ENCODE results near the gene HSD11B2.

The HSD11B2 gene

DNA sequence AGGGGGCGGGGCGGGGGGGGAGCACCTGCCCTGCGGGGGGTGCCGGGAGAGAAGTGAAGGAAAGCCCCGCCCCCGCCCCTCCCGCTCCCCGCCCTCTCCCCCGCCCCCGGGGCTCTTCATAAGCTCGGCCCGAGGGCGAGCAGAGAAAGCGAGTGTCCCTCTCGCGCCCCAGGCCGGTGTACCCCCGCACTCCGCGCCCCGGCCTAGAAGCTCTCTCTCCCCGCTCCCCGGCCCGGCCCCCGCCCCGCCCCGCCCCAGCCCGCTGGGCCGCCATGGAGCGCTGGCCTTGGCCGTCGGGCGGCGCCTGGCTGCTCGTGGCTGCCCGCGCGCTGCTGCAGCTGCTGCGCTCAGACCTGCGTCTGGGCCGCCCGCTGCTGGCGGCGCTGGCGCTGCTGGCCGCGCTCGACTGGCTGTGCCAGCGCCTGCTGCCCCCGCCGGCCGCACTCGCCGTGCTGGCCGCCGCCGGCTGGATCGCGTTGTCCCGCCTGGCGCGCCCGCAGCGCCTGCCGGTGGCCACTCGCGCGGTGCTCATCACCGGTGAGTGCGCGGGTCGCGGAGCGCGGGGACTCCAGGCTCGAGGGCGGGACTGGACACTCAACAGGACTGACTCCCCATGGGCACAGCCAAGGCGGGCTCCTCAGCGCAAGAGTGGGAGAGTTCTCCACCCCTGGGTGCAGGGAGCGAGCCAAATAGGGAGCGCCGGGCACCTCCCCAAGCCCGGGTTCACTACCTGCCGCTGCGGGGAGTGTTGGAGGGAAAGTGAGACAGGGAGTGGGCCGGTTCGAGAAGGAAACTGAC lies at the start of gene HSD11B2:
HSD11B2 (plus strand) TSS at position 145 of the 798 bp plus-strand sequence; CDS start at position 273, 128 bp downstream.
- peak; percentile 18 for DNase-seq

DNA sequence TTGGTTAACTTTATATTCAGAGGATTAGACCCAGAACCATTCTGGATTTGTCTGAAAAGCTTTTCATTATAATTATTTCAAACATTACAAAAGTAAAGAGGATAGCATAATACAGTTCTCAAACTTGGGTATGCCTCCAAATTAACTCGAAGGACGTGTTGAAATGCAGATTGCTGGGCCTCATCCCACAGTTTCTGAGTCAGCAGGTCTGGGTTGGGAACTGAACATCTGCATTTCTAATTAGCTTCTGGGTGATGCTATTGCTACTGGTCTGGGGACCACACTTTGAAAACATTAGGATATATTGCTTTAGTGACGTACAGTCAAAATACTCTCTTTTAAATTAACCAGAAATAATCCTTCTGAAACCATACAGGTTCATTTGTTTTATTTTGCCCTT lies 47.6 kb upstream of the HSD11B2 start:
- DNase-seq = no peak

DNA sequence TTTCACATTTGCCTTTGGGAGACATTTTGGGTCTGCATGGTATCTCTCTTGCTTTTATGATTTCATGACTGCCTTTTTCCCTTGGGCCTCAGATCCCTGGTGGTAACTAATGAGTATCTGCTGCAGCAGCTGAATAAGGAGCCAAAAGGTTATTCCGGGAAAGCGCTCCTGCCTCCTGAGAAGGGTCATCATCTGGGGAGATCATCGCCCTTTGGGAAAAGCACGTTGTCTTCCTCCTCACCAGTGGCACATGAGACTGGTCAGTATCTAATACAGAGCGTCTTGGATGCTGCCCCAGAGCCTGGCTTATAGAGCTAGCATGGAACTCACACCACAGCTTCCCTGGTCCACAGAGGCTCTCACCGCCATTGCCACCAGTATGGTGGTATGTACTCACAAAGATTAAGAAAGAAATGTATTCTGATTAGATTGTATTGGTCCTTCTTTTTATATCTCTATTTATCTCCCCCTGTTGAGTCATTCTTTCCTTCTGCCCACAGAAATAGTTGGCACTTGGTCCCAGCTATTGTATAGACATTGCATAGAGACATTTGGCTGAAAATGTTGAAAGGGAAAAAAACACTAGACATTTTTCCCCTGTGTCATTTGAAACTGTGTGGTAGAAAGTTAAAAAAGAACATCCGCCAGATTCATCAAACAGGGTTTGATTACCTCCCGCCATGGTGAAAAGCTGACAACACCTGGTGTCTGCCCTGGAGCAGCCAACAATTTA lies 46.0 kb upstream of the HSD11B2 start:
- DNase-seq = no peak

DNA sequence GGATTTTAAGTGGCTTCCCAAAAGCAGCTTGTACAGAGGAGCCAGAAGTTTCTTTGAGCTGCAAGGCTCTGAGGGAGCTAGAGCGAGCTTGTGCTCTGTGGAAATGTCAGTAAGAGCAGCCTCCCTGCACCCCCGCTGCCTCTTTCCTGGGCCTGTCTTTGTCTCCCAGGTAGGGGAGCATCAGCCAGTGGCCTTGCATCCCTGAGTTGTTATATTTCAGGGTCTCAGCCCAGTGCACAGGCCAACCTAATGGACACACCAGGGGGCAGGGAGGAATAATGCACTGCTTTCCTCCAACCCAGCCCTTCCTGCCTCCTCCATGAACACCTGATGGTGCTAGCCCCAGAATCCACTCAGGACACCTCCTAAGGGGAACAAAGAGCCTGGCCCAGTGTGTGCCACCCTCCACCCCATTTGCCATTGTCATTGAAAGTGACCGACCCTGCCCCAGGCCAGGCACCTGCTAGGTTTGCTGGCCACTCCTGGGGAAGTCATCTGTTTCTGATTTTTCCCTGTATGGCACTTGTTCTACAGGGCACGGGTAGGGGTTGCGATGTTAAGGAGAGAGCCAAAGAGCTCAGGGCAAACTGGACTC lies 44.0 kb upstream of the HSD11B2 start:
- DNase-seq = no peak

DNA sequence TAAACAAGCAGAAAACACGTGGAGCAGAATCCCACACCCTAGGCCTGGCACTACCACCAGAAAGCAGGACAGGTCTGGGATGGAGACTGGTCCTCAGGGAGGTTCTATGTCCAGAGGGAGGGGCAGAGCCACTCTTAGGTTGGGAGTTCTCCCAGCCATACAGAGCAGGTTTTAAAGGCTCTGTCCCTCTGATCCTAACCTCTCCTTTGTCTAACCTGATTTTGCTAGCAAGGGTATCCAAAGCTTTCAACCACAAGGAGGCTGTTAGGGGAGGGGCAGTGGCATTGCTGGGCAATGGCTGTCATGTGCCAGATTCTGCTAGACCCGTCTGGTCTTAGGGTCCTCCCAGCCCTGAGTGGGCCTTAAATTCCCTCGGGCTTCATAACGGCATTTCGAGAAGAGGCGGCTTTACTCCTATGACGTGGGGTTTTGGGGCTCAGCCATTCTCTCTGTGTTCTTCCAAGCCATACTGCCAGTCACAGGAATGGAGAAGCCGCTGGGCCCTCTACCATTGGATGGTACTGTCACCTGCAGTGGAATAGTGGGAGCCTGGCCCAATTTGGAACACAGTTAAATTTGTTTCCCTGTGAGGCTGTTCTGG lies 43.3 kb upstream of the HSD11B2 start:
- no peak for DNase-seq

DNA sequence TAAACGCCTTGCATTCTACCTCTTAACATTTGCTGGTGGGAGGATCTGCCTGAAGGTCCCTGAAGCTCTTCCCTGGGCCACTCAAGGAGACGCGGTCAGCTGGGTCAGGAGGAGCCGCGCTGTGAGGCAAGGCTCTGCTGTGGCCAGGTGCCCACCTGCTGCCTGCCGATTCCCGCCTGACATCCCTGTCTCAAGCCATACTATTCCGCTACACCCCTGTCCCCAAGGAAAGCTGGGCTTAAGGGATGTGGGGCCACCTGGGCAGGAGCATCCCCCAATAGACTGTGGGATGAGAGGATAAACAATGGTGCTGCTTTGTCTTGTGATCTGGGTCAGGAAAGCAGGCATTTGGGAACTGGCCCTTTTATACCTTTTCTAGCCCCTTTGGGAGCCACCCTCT lies 42.7 kb upstream of the HSD11B2 start:
- DNase-seq = no peak

DNA sequence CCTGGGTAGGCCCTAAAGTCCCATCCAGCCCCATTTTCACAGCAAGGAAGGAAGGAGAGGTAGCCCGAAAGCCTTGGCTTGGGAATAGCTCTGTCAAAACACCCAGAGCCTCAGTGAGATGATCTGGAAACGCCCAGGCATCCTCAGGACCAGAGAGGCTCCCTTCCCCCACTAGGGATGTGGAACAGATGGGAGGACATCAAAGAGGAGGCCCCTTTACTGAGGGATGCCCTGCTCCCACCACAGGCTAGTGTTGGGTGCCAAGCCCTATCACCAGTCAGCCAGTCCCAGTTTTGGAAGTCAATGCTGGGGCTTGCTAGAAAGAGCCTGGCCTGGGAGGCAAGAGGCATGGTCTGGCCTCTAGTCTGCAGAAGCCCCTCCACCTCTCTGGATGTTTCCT lies 42.3 kb upstream of the HSD11B2 start:
- DNase-seq = no peak

DNA sequence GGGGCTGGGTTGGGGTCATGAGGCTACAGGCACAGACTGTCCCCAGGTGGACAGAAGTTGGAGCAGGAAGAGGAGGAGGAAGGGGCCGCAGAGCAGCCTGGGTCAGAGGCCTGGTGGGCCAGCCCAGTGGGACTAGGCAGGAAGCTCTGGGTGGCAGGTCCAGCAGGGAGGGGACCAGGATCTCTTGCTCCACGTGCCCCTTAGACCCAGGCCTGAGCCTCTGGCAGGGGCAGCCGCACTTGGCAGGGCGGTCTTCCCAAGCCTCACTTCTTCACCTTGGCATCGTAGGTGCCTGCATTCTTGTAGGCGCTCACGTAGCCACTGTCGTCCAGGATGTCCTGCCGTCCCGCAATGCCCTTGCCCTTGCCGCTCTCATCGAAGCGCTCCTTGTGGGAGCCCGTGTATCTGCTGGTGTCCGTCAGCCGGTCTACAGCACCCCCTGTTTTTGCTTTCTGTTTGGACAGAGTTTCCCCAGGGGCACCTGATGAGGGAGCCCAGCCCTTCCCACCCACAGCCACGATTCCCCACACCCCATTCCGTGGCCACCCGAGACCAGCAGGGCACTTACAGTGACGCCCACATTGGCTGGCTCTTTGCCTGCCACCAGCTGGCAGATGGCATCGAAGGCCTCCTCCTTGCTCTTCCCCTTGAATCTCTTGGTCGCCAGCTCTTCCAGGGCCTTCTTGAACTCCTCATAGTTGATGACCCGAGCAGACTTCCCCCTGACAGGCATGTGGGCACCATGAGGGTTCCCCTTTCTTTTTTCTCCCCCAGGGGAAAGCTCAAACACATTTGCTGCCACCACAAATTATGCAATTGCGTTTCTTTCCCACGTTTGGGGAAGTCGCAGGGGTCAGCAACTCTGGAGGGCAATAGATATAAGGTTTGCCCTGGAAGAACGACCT lies 40.8 kb upstream of the HSD11B2 start:
- no peak for DNase-seq

DNA sequence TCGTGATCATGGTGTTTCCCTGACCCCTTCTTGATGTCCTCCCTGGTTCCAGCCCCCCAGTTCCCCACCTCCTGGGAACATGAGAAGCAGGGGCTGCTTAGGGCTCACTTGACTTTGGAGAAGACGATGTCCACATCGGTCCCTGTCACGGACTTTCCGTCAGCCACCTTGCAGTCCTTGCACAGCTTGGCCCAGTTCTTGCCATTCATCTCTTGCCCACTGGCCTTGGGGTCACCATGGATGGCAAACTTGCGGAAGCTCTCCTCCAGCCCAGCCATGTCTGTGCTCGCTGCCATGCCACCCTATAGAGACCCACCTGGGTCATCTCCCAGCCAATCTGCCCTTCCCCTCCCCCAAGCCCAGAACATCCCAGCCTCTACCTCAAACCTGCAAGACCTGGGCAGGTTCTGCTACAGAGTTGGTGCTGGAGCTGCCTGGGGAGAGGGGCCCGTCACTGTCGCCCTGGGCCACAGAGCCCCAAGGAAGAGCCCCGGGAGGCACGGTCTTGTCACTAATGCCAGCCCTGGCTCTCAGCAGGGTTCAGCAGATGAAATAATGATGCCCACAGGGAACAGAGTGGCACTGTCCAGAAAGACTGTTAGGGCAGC lies 40.0 kb upstream of the HSD11B2 start:
- DNase-seq = no peak

DNA sequence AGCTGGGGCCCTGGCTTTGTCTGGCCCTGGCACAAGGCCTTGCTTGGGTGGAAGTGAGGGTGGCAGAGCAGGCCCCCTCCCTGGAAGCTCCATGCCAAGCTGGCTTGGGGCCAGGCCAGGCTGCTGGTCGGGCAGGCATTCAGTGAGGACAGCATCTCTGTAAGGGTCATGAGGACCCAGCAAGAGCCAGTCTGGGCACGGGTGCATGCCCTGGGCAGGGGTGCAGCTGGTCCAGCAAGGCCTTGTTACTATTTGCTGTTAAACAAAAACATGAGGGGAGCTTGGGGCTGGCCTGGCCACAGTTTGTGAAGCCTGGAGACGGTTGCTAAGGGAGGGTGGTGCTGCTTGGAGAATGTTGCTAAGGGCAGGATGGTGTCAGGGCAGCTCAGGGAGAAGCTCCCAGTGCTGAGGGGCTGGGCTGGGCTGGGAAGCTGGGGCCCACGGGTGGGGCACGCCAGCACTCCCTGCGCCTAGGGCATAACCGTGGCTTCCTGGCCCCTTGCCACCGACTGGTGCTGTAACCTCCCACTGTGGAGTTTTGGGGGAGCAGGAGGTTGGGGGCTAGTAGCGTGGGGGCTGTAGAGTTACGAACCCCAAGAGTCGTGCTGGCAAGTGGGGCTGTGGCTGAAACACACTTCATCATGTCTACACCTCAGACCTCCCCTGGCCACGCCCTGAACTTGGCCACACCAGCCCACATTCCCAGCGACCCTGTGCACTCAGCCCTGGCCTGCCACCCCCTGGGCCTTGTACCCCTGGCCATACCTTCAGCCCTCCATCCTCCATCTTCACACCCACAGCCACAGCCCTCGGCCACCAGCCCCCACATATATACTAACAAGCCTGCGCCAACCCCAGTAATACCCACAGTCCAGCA lies 39.3 kb upstream of the HSD11B2 start:
- DNase-seq = no peak

DNA sequence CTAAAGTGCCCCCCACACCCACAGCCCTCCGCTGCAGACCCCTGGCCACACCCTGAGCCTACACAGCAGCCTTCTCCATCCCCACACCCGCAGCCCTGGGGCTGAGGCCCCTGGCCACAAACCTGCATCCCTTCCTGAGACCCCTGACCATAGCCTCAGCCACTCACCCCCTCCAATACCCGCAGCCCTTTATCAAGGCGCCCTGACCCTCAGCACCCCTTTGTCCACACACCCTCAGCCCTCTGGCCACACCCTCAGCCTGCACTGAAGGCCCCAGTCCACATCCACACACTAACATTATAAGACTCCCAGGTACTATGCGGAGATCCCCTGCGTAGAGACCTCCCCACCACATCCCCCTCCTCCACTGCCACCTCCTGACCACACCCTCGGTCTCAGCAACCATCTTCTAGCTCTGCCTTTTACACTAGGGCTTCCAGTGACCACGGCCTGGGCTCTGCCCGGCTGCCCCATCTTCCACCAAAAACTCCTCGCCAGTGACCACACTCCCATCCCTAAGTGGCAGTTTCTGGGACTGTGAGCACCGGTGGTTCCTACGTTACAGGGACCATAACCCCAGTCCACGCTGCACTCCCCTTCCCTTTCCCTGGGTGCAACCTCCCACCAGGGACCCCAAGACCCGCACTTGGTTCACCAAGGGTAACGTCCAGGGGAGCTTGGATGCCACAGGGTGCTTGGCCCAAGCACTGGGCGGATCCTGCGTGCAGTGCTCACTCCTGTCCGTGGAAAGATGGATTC lies 38.4 kb upstream of the HSD11B2 start:
- no peak for DNase-seq

DNA sequence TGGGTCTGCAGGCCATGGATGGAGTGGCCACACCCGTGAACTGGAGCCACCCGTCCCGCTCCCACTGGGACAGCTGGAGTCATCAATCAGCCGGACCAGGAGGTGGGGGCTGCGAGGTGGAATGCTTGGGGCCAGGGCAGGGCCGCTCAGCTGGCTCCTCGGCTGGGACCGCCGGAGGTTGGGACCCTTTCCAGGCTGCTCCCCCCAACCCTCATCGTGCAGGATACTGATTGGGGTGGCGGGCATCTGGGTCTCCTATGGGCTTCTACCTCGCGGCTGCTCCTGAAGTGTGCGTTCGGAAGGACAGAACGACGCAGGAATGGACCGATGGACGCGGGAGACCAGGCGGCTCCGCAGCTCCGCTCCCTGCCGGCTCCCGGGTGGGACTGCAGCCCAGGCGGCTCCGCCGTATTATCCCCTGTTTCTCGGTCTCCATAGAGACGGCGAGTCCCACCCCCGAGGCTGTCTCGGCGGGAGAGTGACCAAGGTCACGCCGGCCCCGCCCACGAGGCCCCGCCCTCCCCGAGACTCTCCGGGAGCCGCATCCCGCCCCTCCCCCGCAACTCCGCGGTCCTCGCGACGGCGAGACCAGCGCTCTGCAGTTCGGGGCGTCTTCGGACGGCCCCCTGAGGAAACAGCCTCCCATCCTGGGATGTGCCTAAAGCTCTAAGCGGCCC lies 37.7 kb upstream of the HSD11B2 start, which contains the start of gene TPPP3:
TPPP3 (minus strand) TSS at position 388 of the 677 bp plus-strand sequence. CDS start 2,387 bp downstream, outside the sequence.
- no peak for DNase-seq

DNA sequence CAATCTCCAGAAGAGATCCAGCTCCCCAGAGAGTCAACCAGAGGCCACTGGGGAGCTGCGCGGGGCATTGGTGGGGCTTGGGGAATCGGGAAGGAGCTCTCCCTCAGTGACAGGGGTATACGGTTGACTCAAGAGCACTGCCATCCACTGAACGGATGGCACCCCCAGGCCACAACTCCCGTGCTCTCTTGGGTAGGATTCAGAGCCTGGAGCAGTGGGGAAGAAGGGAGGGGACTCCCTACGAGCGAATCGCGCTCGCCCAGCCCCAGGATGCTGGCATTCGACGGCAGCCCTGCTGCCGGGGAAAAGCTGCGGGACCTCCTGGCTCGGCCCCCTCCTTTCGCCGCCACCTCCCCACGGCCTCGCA lies 37.1 kb upstream of the HSD11B2 start:
- DNase-seq = no peak

DNA sequence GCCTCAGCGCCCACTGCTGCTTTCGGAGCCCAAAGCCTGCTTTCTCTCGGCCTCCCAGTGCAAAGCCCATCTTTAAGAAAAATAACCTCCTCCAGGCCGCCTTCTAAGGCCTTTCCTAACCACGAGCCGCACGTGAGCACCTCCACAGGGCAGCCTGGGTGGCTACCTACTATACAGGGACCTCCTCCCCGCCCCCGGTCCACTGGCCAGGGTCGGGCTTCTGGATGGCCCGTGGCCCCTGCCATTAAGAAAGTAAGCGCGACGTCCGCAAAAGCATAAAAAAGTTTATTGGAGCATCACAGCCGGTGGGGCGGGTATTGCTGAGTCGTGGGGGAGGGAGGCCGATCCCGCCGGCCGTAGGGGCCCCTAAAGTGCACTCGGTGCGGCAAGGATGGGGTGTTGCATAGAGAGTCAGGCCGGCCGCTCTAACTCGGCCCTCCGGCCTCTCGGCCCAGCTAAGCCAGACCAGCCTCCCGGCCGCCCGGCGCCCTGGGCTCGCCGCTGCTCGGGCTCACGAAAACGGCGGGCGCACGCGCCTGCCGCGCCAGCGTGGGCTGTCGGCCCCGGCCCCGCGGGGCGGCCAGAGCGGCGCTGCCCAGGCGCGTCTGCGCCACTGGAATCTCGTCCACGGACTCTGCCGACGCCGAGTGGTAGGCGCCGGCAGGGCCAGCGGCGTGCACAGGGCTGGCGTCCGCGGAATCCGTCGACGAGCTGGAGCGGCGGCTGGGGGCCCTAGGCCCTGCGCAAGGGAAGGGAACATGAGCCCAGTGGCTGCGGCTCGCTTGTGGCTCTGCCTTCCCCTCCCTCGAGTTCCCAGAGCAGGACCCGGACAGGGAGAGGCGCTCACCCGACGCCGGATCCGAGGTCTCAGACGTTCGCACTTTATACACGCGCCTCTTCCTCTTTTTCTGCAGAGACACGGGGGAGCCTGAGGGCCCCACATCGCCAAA lies 36.5 kb upstream of the HSD11B2 start:
- no peak for DNase-seq

DNA sequence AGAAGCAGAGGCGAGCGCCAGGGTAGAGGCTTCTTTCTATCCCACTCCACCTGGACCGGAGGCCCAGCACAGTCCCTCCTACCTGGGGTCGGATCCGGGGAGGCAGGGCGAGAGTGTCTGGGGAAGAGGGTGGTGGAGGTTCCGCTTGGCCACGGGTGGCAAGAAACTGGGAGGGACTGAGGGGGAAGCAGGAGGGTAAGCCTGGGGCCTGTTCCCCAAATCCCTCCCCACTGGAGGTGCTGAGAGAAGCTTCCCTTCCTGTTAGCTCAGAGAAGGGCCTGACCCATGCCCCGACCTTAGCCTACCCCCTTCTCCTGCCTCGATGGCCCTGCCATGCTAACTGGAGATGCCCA lies 35.8 kb upstream of the HSD11B2 start:
- DNase-seq = no peak

DNA sequence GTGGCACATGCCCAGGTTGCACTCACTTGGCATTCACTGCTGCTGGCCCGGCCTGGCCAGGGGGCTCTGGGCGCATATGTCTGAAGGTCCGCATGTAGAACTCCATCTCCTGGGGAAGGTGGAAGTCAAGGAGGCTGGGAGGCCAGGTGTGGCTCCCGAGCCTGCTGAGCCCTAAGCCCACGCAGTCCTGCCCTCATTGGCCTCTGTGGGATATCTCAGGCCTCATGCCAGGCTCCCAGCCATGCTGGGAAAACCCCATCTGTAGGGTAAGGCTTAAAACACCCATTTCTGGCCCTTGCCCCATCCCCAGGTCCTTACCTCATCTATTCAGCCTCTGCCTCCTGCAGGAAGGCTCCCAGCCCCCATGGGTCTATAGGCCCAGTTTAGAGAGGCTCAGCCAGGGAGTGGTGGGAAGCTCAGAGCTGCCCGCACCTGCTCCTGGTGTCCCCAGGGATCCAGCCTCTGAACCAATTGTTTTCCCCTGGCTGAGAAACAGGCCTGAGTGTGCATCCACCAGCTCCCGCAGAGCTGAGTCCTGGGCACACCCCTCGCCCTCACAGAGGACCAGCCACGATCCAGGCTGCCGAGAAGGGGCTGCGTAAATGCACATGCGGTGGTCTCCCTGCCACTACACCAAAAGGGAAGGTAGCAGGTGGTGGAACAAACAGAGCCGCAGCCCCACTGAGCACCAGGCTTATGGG lies 35.3 kb upstream of the HSD11B2 start:
- no peak for DNase-seq

DNA sequence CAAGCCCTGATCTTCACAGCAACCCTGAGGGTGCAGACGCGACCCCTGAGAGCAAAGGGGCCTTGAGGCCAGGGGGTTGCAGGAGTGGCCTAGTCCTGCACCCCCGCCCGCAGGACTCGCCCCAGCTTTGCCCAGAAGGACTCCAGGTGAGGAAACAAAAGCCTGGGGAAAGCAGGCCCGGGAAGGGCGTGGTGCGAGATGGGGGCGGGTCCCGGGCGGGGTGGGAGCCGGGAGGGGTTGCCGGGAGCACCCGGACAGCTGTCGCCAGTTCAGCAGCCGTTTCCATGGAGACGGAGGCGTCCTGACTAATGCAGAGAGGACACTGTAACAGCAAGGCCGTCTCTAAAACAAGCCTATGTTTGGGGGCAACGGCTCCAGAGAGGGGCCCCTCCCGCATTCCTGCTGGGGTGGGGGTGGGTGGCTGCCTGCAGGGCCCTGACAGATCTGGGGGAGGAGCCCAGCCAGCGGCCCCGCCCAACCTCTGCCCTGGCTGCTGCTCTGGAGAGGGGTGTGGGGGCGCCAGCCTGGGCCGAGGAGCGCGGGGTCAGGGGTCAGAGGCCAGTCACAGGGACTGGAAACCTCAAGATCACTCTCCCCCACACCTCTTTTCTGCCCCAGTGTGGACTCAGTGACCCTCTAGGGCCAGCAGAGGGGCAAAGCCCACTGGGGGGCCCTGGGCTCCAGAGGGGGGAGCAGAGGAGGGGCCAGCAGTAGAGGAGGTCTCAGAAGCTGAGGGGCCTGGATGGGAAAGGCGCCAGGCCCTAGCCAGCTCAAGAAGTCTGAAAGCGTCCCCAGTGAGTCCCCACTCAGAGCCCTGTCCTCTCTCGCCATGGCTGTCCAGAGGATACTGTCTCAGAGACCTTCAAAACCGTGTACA lies 34.5 kb upstream of the HSD11B2 start:
- no peak for DNase-seq
